Prostate gland (tissue), 2 donors: ENCODE results near the gene EML3. TPM values are rescaled to one million over a fixed set of nuclear protein-coding genes. Genes with fewer than 3 reads are reported as not detected.
A peak's percentile ranks its signal among the peaks of the same experiment; 100 is the strongest.
"Not testable (repeated sequence)": the region's sequence is repeated elsewhere in the genome, so short reads cannot be mapped to it uniquely, and the experiment has no call there.

Experiments used
- DNase-seq: peaks from one replicate; pipeline ENCODE4 v3.0.0-alpha.2; 2019; ENCODE audit warnings: low spot score
- H3K27ac ChIP-seq, 2 donors: fragments of 200-600 bp; sonication (generic); 2 replicates each; pipeline ENCODE4 v1.5.1; 2017 to 2019
- H3K27me3 ChIP-seq: fragments of 200-600 bp; sonication (generic); replicated peaks from 2 replicates; pipeline ENCODE4 v1.5.1; 2019; ENCODE audit not compliant: insufficient read depth
- H3K36me3 ChIP-seq, 2 donors: fragments of 200-600 bp; sonication (generic); 1 replicate in 1 of 2; 2 replicates in 1 of 2; pipeline versions ENCODE4 v1.5.1 to v1.8.1; 2017 to 2019
- H3K4me1 ChIP-seq: fragments of 200-600 bp; sonication (generic); replicated peaks from 2 replicates; pipeline ENCODE4 v1.5.1; 2019
- H3K4me3 ChIP-seq, 2 donors: fragments of 200-600 bp; sonication (generic); 2 replicates each; pipeline ENCODE4 v1.5.1; 2017 to 2019
- H3K9me3 ChIP-seq: fragments of 200-600 bp; sonication (generic); 2 replicates; pipeline ENCODE4 v1.5.1; 2017
- POLR2A ChIP-seq: fragments of 450-650 bp; IDR thresholded peaks from one replicate; pipeline ENCODE4 v1.6.1; 2016; ENCODE audit warnings: antibody characterized with exemption, mild to moderate bottlenecking
- POLR2AphosphoS5 ChIP-seq: sonication (generic); formaldehyde crosslinking; IDR thresholded peaks from one replicate; pipeline ENCODE4 v1.6.1; 2017; ENCODE audit warnings: antibody characterized with exemption
- WGBS: methylation state at CpG from one replicate; pipeline ENCODE4 v1.1.5; 2018; 5-methylcytosine and 5-hydroxymethylcytosine counted together
- intact Hi-C: fragments of 100-400 bp; cut with DNase I; formaldehyde crosslinking; loops from one replicate; pipeline ENCODE4 v1.14.2; 2022
- total RNA-seq, 2 donors: library from RNA; depleted of rRNA; stranded (reverse); fragments of >200 nt; gene quantifications; one replicate each; pipeline ENCODE4 v1.1.0, GENCODE V29; 2016
- TF ChIP-seq, protein P1 (sequence below), 4 experiments: fragments of 200-600 bp in 2 of 4; fragments of 450-650 bp in 2 of 4; sonication (generic) in 2 of 4; IDR thresholded peaks; 1 replicate in 3 of 4; 2 replicates in 1 of 4; pipeline ENCODE4 v1.5.1; 2016 to 2019; ENCODE audit warnings: antibody characterized with exemption in 4 of 4, mild to moderate bottlenecking in 2 of 4, moderate library complexity in 2 of 4

Gene EML3
- total RNA-seq, 2 donors from 2014 or later = 50.2 to 80.1 TPM

DNA sequence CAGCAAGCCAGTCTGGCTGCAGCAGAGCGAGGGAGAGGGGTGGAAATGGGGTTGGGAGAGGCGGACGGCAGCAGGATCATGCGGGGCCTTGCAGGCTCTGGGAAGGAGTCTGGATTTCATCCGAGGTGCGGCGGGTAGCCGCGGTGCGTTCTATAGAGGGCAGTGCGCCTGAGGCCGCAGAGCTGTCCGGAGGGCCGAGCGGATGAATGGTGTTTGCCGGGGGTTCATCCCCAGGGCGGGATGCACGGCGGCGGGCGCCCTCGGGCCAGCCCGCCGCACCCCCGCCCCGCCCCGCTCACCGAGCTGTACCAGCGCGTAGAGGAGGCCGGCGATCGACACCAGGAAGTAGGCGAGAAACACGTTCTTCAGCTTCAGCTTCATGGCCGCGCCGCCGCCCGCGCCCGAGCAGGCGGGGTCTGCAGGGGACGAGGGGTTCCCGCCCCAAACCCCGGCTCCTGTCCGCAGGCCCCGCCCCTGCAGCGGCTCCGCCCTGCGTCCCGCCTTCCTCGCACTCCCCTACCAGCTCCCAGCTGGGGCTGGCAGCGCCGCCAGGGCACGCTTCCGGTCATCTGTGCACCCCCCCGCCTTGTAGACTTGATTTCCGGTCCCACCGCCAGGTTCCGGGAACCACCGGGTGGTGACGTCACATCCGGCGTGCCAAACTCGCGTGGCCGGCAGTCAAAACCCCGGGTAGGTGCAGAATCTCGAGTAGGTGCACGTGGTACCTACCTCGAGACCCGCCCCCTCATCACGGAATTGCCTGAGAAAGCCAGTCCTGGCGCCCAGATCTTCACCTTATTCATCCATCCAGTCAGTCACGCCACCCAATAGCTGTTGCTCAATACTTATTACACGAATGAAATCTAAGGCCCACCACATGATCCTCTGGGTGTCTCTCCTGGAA lies 9.2 kb upstream of the EML3 start, which contains the start of gene B3GAT3:
B3GAT3 (minus strand) TSS at position 420 of the 904 bp plus-strand sequence; CDS start at position 381, 39 bp downstream.
- Histone ChIP-seq H3K4me1 (peaks cover 6% of the 10 kb centered on the region), H3K4me3 (peak within 1 kb of the TSS; percentile 64), H3K36me3 (peaks cover 5 to 13% of the 10 kb centered on the region in 2 donors), H3K9me3 (no peaks in the 10 kb centered on the region), H3K27me3 (no peaks in the 10 kb centered on the region), H3K27ac (peak within 1 kb of the TSS; percentile 77 to 88)
- DNase-seq = peak; percentile 98
- WGBS = under 1% methylated on average over 77 of the region's 77 CpGs
- peak; percentile 93 for TF ChIP-seq POLR2A
- TF ChIP-seq, protein P1, sequence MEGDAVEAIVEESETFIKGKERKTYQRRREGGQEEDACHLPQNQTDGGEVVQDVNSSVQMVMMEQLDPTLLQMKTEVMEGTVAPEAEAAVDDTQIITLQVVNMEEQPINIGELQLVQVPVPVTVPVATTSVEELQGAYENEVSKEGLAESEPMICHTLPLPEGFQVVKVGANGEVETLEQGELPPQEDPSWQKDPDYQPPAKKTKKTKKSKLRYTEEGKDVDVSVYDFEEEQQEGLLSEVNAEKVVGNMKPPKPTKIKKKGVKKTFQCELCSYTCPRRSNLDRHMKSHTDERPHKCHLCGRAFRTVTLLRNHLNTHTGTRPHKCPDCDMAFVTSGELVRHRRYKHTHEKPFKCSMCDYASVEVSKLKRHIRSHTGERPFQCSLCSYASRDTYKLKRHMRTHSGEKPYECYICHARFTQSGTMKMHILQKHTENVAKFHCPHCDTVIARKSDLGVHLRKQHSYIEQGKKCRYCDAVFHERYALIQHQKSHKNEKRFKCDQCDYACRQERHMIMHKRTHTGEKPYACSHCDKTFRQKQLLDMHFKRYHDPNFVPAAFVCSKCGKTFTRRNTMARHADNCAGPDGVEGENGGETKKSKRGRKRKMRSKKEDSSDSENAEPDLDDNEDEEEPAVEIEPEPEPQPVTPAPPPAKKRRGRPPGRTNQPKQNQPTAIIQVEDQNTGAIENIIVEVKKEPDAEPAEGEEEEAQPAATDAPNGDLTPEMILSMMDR (IDR thresholded peaks at IDR 0.05) = peak in 2 of 4 experiments; percentile 56 to 68
- TF ChIP-seq POLR2AphosphoS5 = peak; percentile 99
- intact Hi-C loops = no loop called here

DNA sequence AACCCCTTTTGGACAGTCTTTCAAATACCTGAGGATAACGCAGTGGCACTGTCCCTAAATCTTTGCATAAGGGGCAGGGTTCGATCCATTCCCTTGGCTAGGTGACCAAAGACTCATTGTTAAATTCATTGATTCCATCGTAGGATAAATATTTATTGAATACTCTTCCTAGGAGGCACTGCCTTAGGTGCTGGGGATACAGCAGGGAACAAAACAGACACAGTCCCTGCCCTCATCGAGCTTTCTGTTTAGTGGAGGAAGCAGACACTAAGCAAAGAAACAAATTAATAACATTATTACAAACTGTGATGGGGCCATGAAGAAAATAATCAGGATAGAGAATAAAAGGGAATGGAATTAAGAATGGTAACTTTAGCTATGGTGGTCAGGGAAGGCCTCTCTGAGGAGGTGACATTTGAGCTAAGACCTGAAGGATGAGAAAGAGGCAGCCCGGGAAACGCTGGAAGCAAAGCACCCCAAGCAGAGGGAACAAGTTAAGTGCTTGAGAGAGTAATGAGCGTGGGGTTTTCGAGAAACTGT lies 8.5 kb upstream of the EML3 start:
- H3K4me3 ChIP-seq = peak overlapping the region; percentile 64
- TF ChIP-seq POLR2AphosphoS5 = no peak
- TF ChIP-seq POLR2A = no peak
- TF ChIP-seq, protein P1 (IDR thresholded peaks at IDR 0.05) = no peak
- no peak for DNase-seq
- H3K9me3 ChIP-seq = no peaks in the 10 kb centered on the region
- H3K27ac ChIP-seq = peak overlapping the region; percentile 77 to 88
- intact Hi-C loops = no loop called here
- H3K4me1 ChIP-seq = peaks cover 6% of the 10 kb centered on the region
- H3K36me3 ChIP-seq = peaks cover under 1 to 8% of the 10 kb centered on the region in 2 donors
- WGBS = 21% methylated on average over 8 of the region's 8 CpGs
- no peaks in the 10 kb centered on the region for H3K27me3 ChIP-seq

GRCh38 chr11:62616957-62617356 lies 4.4 kb upstream of the EML3 start:
- H3K4me1 ChIP-seq, intact Hi-C loops: not testable (repeated sequence)
- WGBS = 84% methylated on average over 8 of the region's 14 CpGs

GRCh38 chr11:62615521-62615920 lies 2.9 kb upstream of the EML3 start:
- no peak for DNase-seq
- WGBS = 96% methylated on average over 7 of the region's 7 CpGs
- Histone ChIP-seq H3K9me3 (no peaks in the 10 kb centered on the region), H3K27ac (no peak overlapping the region), H3K4me3 (no peak overlapping the region), H3K4me1 (peaks cover 4% of the 10 kb centered on the region), H3K27me3 (no peaks in the 10 kb centered on the region), H3K36me3 (no peaks in the 10 kb centered on the region)
- TF ChIP-seq POLR2AphosphoS5 (no peak), POLR2A (no peak)
- TF ChIP-seq, protein P1 (IDR thresholded peaks at IDR 0.05) = no peak
- intact Hi-C loops = no loop called here

More at GRCh38 chr11:62616957-62617356, 4.4 kb upstream of the EML3 start:
- not testable (repeated sequence) for DNase-seq, H3K4me3 ChIP-seq, H3K27me3 ChIP-seq, H3K9me3 ChIP-seq, H3K36me3 ChIP-seq, H3K27ac ChIP-seq

DNA sequence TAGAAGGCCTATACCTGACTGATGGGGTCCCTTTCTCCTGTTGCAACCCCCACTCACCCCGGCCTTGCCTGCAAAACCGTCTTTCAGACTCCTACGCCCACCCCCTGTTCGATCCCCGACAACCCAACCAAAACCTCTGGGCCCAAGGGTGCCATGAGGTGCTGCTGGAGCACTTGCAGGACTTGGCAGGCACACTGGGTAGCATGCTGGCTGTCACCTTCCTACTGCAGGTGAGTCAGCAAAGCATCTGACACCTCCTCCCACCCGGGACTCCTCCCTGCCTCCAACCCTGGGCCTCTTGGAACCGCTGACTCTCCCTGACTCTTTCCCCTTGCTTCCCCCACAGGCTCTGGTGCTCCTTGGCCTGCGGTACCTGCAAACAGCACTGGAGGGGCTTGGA lies 1.7 kb upstream of the EML3 start:
- Histone ChIP-seq H3K9me3 (no peaks in the 10 kb centered on the region), H3K4me1 (peaks cover 3% of the 10 kb centered on the region), H3K27ac (peak overlapping the region in 1 of 2 donors; percentile 97), H3K36me3 (no peaks in the 10 kb centered on the region), H3K4me3 (no peak overlapping the region), H3K27me3 (no peaks in the 10 kb centered on the region)
- intact Hi-C loops = loop anchor here (5.0 kb wide), 1 partner anchor 67 kb away; the partner anchor contains the start of gene AHNAK
- TF ChIP-seq POLR2A = no peak
- TF ChIP-seq POLR2AphosphoS5 = no peak
- TF ChIP-seq, protein P1 (IDR thresholded peaks at IDR 0.05) = no peak
- 71% methylated on average over 8 of the region's 8 CpGs for WGBS
- no peak for DNase-seq
